ENCODE data around the gene DDAH1.

- TF ChIP-seq CTCF (IDR thresholded peaks at IDR 0.05) (no peak), POLR2A (IDR thresholded peaks at IDR 0.05) (no peak)
Measured at GRCh38 chr1:85314726-85315125, 150.2 kb downstream of the DDAH1 start.

Measured in body of pancreas (tissue), 4 donors.